Parathyroid adenoma (tissue), 2 donors: ENCODE results near the gene CIT.

Experiments used
- H2AFZ ChIP-seq: fragments of 300-600 bp; sonication (generic); one replicate; pipeline ENCODE4 v1.7.0; 2017; ENCODE audit warnings: antibody characterized with exemption, mild to moderate bottlenecking
- H3K27ac ChIP-seq: fragments of 300-600 bp; sonication (generic); one replicate; pipeline ENCODE4 v1.7.0; 2017
- H3K27me3 ChIP-seq: fragments of 300-600 bp; sonication (generic); one replicate; pipeline ENCODE4 v1.7.0; 2017; ENCODE audit warnings: low read length; ENCODE audit not compliant: control insufficient read depth, insufficient read depth
- H3K36me3 ChIP-seq: fragments of 300-600 bp; sonication (generic); one replicate; pipeline ENCODE4 v1.7.0; 2017; ENCODE audit warnings: low read length; ENCODE audit not compliant: control insufficient read depth, insufficient read depth
- H3K4me1 ChIP-seq: fragments of 300-600 bp; sonication (generic); one replicate; pipeline ENCODE4 v1.7.0; 2017; ENCODE audit warnings: control low read depth
- H3K4me2 ChIP-seq: fragments of 300-600 bp; sonication (generic); one replicate; pipeline ENCODE4 v1.7.0; 2017; ENCODE audit warnings: low read length
- H3K4me3 ChIP-seq: fragments of 300-600 bp; sonication (generic); one replicate; pipeline ENCODE4 v1.7.0; 2017; ENCODE audit warnings: low read depth, low read length
- H3K79me2 ChIP-seq: fragments of 300-600 bp; sonication (generic); one replicate; pipeline ENCODE4 v1.7.0; 2017; ENCODE audit warnings: control low read depth
- H3K9ac ChIP-seq: fragments of 300-600 bp; sonication (generic); one replicate; pipeline ENCODE4 v1.7.0; 2017; ENCODE audit warnings: mild to moderate bottlenecking
- H3K9me3 ChIP-seq: fragments of 300-600 bp; sonication (generic); one replicate; pipeline ENCODE4 v1.7.0; 2017; ENCODE audit warnings: low read length; ENCODE audit not compliant: control insufficient read depth
- CTCF ChIP-seq: fragments of 300-600 bp; sonication (generic); IDR thresholded peaks from one replicate; pipeline ENCODE4 v1.7.0; 2017; ENCODE audit warnings: antibody characterized with exemption, mild to moderate bottlenecking
- donor health status: primary hyperparathyroidism.

The CIT gene

GRCh38 chr12:119781804-119782203, 95.3 kb downstream of the CIT start:
- Histone ChIP-seq H3K4me3 (no peak overlapping the region), H3K27ac (no peak overlapping the region), H2AFZ (no peak overlapping the region), H3K79me2 (no peaks in the 10 kb centered on the region), H3K9ac (no peak overlapping the region), H3K36me3 (no peaks in the 10 kb centered on the region), H3K4me1 (no peaks in the 10 kb centered on the region), H3K27me3 (no peaks in the 10 kb centered on the region), H3K4me2 (no peak overlapping the region), H3K9me3 (no peaks in the 10 kb centered on the region)
- TF ChIP-seq CTCF = no peak

- H3K79me2 ChIP-seq = no peaks in the 10 kb centered on the region
- peak overlapping the region; percentile 21 for H2AFZ ChIP-seq
- H3K27me3 ChIP-seq = no peaks in the 10 kb centered on the region
- no peak overlapping the region for H3K9ac ChIP-seq
- no peaks in the 10 kb centered on the region for H3K36me3 ChIP-seq
- H3K27ac ChIP-seq = no peak overlapping the region
- H3K4me1 ChIP-seq = no peaks in the 10 kb centered on the region
- no peaks in the 10 kb centered on the region for H3K9me3 ChIP-seq
- H3K4me3 ChIP-seq = no peak overlapping the region
- peak overlapping the region; percentile 27 for H3K4me2 ChIP-seq
- TF ChIP-seq CTCF = peak; percentile 94
These were observed 96.2 kb downstream of the CIT start for GRCh38 chr12:119780786-119781434.

- Histone ChIP-seq H3K4me1 (no peaks in the 10 kb centered on the region), H3K27ac (no peak overlapping the region), H3K4me2 (no peak overlapping the region), H2AFZ (no peak overlapping the region), H3K9me3 (no peaks in the 10 kb centered on the region), H3K9ac (no peak overlapping the region), H3K79me2 (no peaks in the 10 kb centered on the region), H3K27me3 (no peaks in the 10 kb centered on the region), H3K4me3 (no peak overlapping the region), H3K36me3 (no peaks in the 10 kb centered on the region)
- TF ChIP-seq CTCF = no peak
These were observed 101.7 kb downstream of the CIT start for GRCh38 chr12:119775246-119775895.

- Histone ChIP-seq H3K4me2 (no peak overlapping the region), H3K4me1 (no peaks in the 10 kb centered on the region), H3K9ac (no peak overlapping the region), H3K27me3 (no peaks in the 10 kb centered on the region), H3K79me2 (no peaks in the 10 kb centered on the region), H3K4me3 (no peak overlapping the region), H3K9me3 (no peaks in the 10 kb centered on the region), H3K36me3 (no peaks in the 10 kb centered on the region), H2AFZ (no peak overlapping the region), H3K27ac (no peak overlapping the region)
- TF ChIP-seq CTCF = no peak
These were observed 104.7 kb downstream of the CIT start for GRCh38 chr12:119772431-119772830.

GRCh38 chr12:119770146-119770545, 107.0 kb downstream of the CIT start:
- Histone ChIP-seq H3K4me3 (no peak overlapping the region), H3K4me2 (no peak overlapping the region), H3K4me1 (no peaks in the 10 kb centered on the region), H3K27ac (no peak overlapping the region), H3K9ac (no peak overlapping the region), H3K9me3 (no peaks in the 10 kb centered on the region), H3K36me3 (no peaks in the 10 kb centered on the region), H3K27me3 (no peaks in the 10 kb centered on the region), H3K79me2 (no peaks in the 10 kb centered on the region), H2AFZ (no peak overlapping the region)
- no peak for TF ChIP-seq CTCF
